HCT116 (cell line): ENCODE results near the gene SPOP. TPM values are rescaled to one million over a fixed set of nuclear protein-coding genes. Genes with fewer than 3 reads are reported as not detected.
A peak's percentile ranks its signal among the peaks of the same experiment; 100 is the strongest.

ENCODE experiments used
- ATAC-seq: fragments of 200-7000 bp; cut with Tn5 transposase; 2 replicates; pipeline ENCODE4 v1.9.1; 2020; ENCODE audit warnings: mild to moderate bottlenecking, moderate library complexity
- BruUV-seq: library from RNA; stranded (reverse); fragments of 400-500 nt; replicated peaks from 2 replicates; lab custom pipeline; 2021; lab: Mats Ljungman, UMichigan
- CTCF ChIA-PET: fragments of 300-600 bp; sonication (Branson Sonifier 250); formaldehyde crosslinking; loops from one replicate; lab custom pipeline; 2021; ENCODE audit warnings: antibody characterized with exemption; lab: Charles Lee
- POLR2A ChIA-PET: fragments of 300-600, 350-600 bp; sonication (Branson Sonifier 250); formaldehyde crosslinking; loops from one replicate; lab custom pipeline; 2021; ENCODE audit warnings: antibody characterized with exemption; lab: Charles Lee
- RAD21 ChIA-PET, 2 experiments: fragments of 300-600 bp; sonication (Branson Sonifier 250); formaldehyde crosslinking; loops; one replicate each; lab custom pipeline; 2023; ENCODE audit warnings: low total read pairs in 2 of 2; ENCODE audit not compliant: uncharacterized antibody in 2 of 2, unreplicated experiment in 2 of 2, low non-redundant PET in 1 of 2; lab: Charles Lee
- DNase-seq: peaks from one replicate; pipeline ENCODE4 v3.0.0-alpha.2; 2010; ENCODE audit warnings: low read depth, low spot score
- H2AFZ ChIP-seq: fragments of 200-600 bp; shearing (Covaris generic), sonication (generic); 2 replicates; pipeline ENCODE4 v1.6.1; 2017; ENCODE audit warnings: low read depth, mixed run types, mixed read lengths, antibody characterized with exemption, low read length; ENCODE audit not compliant: poor library complexity, severe bottlenecking
- H3K27ac ChIP-seq: 2 replicates; pipeline ENCODE4 v1.5.1; 2012; ENCODE audit warnings: low read depth, low read length
- H3K27me3 ChIP-seq: fragments of 200-600 bp; sonication (generic); 2 replicates; pipeline ENCODE4 v1.6.1; 2016; ENCODE audit warnings: mixed run types, low read length, mixed read lengths; ENCODE audit not compliant: insufficient read depth
- H3K36me3 ChIP-seq, 2 experiments: fragments of 200-500 bp in 1 of 2; fragments of 200-600 bp in 1 of 2; sonication (Bioruptor generic) in 1 of 2; sonication (generic) in 1 of 2; 2 replicates each; pipeline versions ENCODE4 v1.5.1 to v1.6.1; 2014 to 2016; ENCODE audit warnings: low read length in 2 of 2, inconsistent platforms in 1 of 2, mixed read lengths in 1 of 2, mixed run types in 1 of 2; ENCODE audit not compliant: insufficient read depth in 2 of 2, control insufficient read depth in 1 of 2
- H3K4me1 ChIP-seq, 2 experiments: fragments of 200-600 bp in 1 of 2; sonication (generic) in 1 of 2; 2 replicates each; pipeline versions ENCODE4 v1.5.1 to v1.6.1; 2012 to 2017; ENCODE audit warnings: low read length in 2 of 2, inconsistent platforms in 1 of 2, mild to moderate bottlenecking in 1 of 2, mixed read lengths in 1 of 2, mixed run types in 1 of 2, moderate library complexity in 1 of 2; ENCODE audit not compliant: insufficient read depth in 2 of 2, control insufficient read depth in 1 of 2
- H3K4me2 ChIP-seq: fragments of 200-600 bp; sonication (generic); 2 replicates; pipeline ENCODE4 v1.6.1; 2017; ENCODE audit warnings: mixed run types, low read length, mixed read lengths
- H3K4me3 ChIP-seq, 2 experiments: fragments of 200-600 bp in 1 of 2; sonication (generic) in 1 of 2; replicated peaks in 1 of 2; 2 replicates each; pipeline ENCODE4 v1.5.1; 2011 to 2016; ENCODE audit warnings: low read length in 2 of 2, control low read depth in 1 of 2, low read depth in 1 of 2, mild to moderate bottlenecking in 1 of 2, mixed read lengths in 1 of 2, mixed run types in 1 of 2
- H3K79me2 ChIP-seq: fragments of 200-600 bp; sonication (generic); 2 replicates; pipeline ENCODE4 v1.6.1; 2017; ENCODE audit warnings: mild to moderate bottlenecking, mixed run types, low read length, moderate library complexity, mixed read lengths; ENCODE audit not compliant: insufficient read depth
- H3K9ac ChIP-seq: fragments of 200-600 bp; sonication (generic); 2 replicates; pipeline ENCODE4 v1.6.1; 2016; ENCODE audit warnings: low read length, mixed read lengths
- H3K9me2 ChIP-seq: fragments of 200-600 bp; sonication (generic), shearing (Covaris generic); 2 replicates; pipeline ENCODE4 v1.6.1; 2017; ENCODE audit warnings: mixed run types, mild to moderate bottlenecking, moderate library complexity; ENCODE audit not compliant: insufficient read depth
- H3K9me3 ChIP-seq, 2 experiments: fragments of 200-500 bp in 1 of 2; fragments of 200-600 bp in 1 of 2; sonication (Bioruptor generic) in 1 of 2; sonication (generic) in 1 of 2; 2 replicates each; pipeline ENCODE4 v1.6.1; 2014 to 2017; ENCODE audit warnings: low read length in 2 of 2, mixed read lengths in 2 of 2, inconsistent platforms in 1 of 2, low read depth in 1 of 2, mild to moderate bottlenecking in 1 of 2, mixed run types in 1 of 2, moderate library complexity in 1 of 2; ENCODE audit not compliant: control insufficient read depth in 1 of 2, insufficient read depth in 1 of 2
- H4K20me1 ChIP-seq: fragments of 200-600 bp; sonication (generic), shearing (Covaris generic); 2 replicates; pipeline ENCODE4 v1.6.1; 2017; ENCODE audit warnings: mixed run types, mild to moderate bottlenecking, moderate library complexity; ENCODE audit not compliant: insufficient read depth
- ATF3 ChIP-seq: IDR thresholded peaks from 2 replicates; pipeline ENCODE4 v1.6.1; 2012
- CBX3 ChIP-seq: IDR thresholded peaks from 2 replicates; pipeline ENCODE4 v1.6.1; 2012; ENCODE audit warnings: low read depth
- CTCF ChIP-seq, 3 experiments: fragments of 200-600 bp in 1 of 3; sonication (generic) in 1 of 3; IDR thresholded peaks in 2 of 3; conservative IDR thresholded peaks in 1 of 3; 2 replicates each; pipeline ENCODE4 v1.5.1; 2012 to 2017; ENCODE audit warnings: low read depth in 2 of 3, low read length in 2 of 3, antibody characterized with exemption in 1 of 3, borderline replicate concordance in 1 of 3, control low read depth in 1 of 3, mild to moderate bottlenecking in 1 of 3, mixed read lengths in 1 of 3, mixed run types in 1 of 3, moderate library complexity in 1 of 3; ENCODE audit not compliant: insufficient read depth in 1 of 3
- EGR1 ChIP-seq: IDR thresholded peaks from 2 replicates; pipeline ENCODE4 v1.6.1; 2012; ENCODE audit warnings: low read depth
- ELF1 ChIP-seq: IDR thresholded peaks from 2 replicates; pipeline ENCODE4 v1.6.1; 2012; ENCODE audit warnings: low read depth, borderline replicate concordance
- EZH2 ChIP-seq: fragments of 200-600 bp; sonication (generic); IDR thresholded peaks from 2 replicates; pipeline ENCODE4 v1.6.1; 2017; ENCODE audit warnings: antibody characterized with exemption, mixed run types
- EZH2phosphoT487 ChIP-seq: fragments of 200-600 bp; IDR thresholded peaks from 2 replicates; pipeline ENCODE4 v1.6.1; 2018; ENCODE audit warnings: antibody characterized with exemption, borderline replicate concordance
- MAX ChIP-seq: IDR thresholded peaks from 2 replicates; pipeline ENCODE4 v1.6.1; 2012
- POLR2A ChIP-seq: IDR thresholded peaks from 2 replicates; pipeline ENCODE4 v1.7.0; 2011; ENCODE audit warnings: borderline replicate concordance; ENCODE audit not compliant: insufficient read depth, insufficient read length; ENCODE audit errors: extremely low read depth
- POLR2AphosphoS5 ChIP-seq: IDR thresholded peaks from 2 replicates; pipeline ENCODE4 v1.6.1; 2011; ENCODE audit warnings: mild to moderate bottlenecking, low read depth, low read length, moderate library complexity
- RAD21 ChIP-seq: IDR thresholded peaks from 2 replicates; pipeline ENCODE4 v1.6.1; 2012; ENCODE audit warnings: low read depth, mild to moderate bottlenecking
- SP1 ChIP-seq: IDR thresholded peaks from 2 replicates; pipeline ENCODE4 v1.6.1; 2012; ENCODE audit warnings: low read depth
- TCF7L2 ChIP-seq: IDR thresholded peaks from 2 replicates; pipeline ENCODE4 v1.7.0; 2011; ENCODE audit warnings: borderline replicate concordance, inconsistent platforms; ENCODE audit not compliant: insufficient read depth, insufficient read length; ENCODE audit errors: extremely low read depth
- YY1 ChIP-seq: IDR thresholded peaks from 2 replicates; pipeline ENCODE4 v1.6.1; 2011; ENCODE audit warnings: low read length, low read depth, moderate library complexity, mild to moderate bottlenecking; ENCODE audit not compliant: insufficient replicate concordance; ENCODE audit errors: extremely low read depth
- ZBTB33 ChIP-seq: IDR thresholded peaks from 2 replicates; pipeline ENCODE4 v1.6.1; 2011; ENCODE audit warnings: mild to moderate bottlenecking, low read length, moderate library complexity; ENCODE audit not compliant: insufficient replicate concordance; ENCODE audit errors: extremely low read depth
- intact Hi-C: fragments of 100-400 bp; cut with micrococcal nuclease; formaldehyde crosslinking; loops from 2 replicates; pipeline ENCODE4 v1.10.0; 2022
- total RNA-seq: library from RNA; stranded (reverse); gene quantifications from one replicate; pipeline ENCODE4 v1.2.1, GENCODE V29; 2021; ENCODE audit not compliant: unreplicated experiment

SPOP gene
- total RNA-seq, 1 experiment from 2014 or later, result 85.1 TPM

GRCh38 chr17:49567871-49568694, 109.8 kb downstream of the SPOP start:
- Histone ChIP-seq H3K4me3 (0 out of 4 replicates have a peak overlapping the region, but pooled peaks of 1 of the 2 experiments have one; percentile 2), H3K4me1 (peaks cover 0 to 17% of the 10 kb centered on the region in 2 experiments; a peak in 3 of 4 replicates), H3K9me2 (no peaks in the 10 kb centered on the region), H3K9ac (no peak overlapping the region), H3K9me3 (no peaks in the 10 kb centered on the region), H4K20me1 (no peaks in the 10 kb centered on the region), H3K4me2 (peak overlapping the region; percentile 47), H3K27me3 (peaks cover 5% of the 10 kb centered on the region; the same call in 1 of the 2 replicates), H2AFZ (peak overlapping the region; percentile 84), H3K79me2 (no peaks in the 10 kb centered on the region), H3K27ac (no peak overlapping the region), H3K36me3 (no peaks in the 10 kb centered on the region)
- intact Hi-C loops, result loop anchor here (1.0 to 5.0 kb wide), 5 partner anchors 137 to 629 kb away; no protein-coding TSS in a partner anchor
- RAD21 ChIA-PET, result interaction anchor here (0.6 to 1.2 kb wide), 9 partner anchors 12 to 430 kb away, joined by 3 to 10 read pairs (median 5); partner anchors contain the start of gene SLC35B1 (in 1 of the 2)
- ATAC-seq (peak; percentile 74), DNase-seq (peak; percentile 81)
- POLR2A ChIA-PET, result interaction anchor here (1.0 to 1.1 kb wide), 3 partner anchors 128 to 429 kb away, joined by 3 to 4 read pairs (median 4); partner anchors contain the start of gene SLC35B1
- CTCF ChIA-PET, result interaction anchor here (0.5 to 5.9 kb wide), 18 partner anchors 11 to 429 kb away, joined by 3 to 86 read pairs (median 6); partner anchors contain the start of gene SLC35B1
- peak; percentile 100 for TF ChIP-seq RAD21
- TF ChIP-seq ELF1, result no peak
- no peak for TF ChIP-seq MAX
- peak; percentile 71 for TF ChIP-seq YY1
- peak; percentile 98 to 99 (median 99) for TF ChIP-seq CTCF (IDR thresholded peaks at IDR 0.05 in 2 of 3, conservative IDR thresholded peaks at IDR 0.05 in 1 of 3; ENCODE audit: borderline replicate concordance in 1 of 3, insufficient read depth in 1 of 3, low read depth in 2 of 3, low read length in 2 of 3)
- TF ChIP-seq ZBTB33, result no peak
- no peak for TF ChIP-seq CBX3
- TF ChIP-seq SP1, result no peak
- TF ChIP-seq EZH2, result no peak
- no peak for TF ChIP-seq POLR2AphosphoS5
- no peak for TF ChIP-seq TCF7L2
- no peak for TF ChIP-seq POLR2A
- TF ChIP-seq EGR1, result no peak
- TF ChIP-seq EZH2phosphoT487, result no peak
- TF ChIP-seq ATF3, result no peak
- BruUV-seq, result no TSS peak
